ENCODE results near the gene EMILIN3.
"Not testable (repeated sequence)": the region's sequence is repeated elsewhere in the genome, so short reads cannot be mapped to it uniquely, and the experiment has no call there.

Gene EMILIN3

GRCh38 chr20:41329435-41330342, 36.9 kb downstream of the EMILIN3 start:
- DNase-seq = peak in 10 of 58 donors; percentile 5 to 35 (median 22)

- no peak for DNase-seq
Measured at GRCh38 chr20:41327178-41327577, 39.4 kb downstream of the EMILIN3 start.

- no peak for DNase-seq
Measured at GRCh38 chr20:41320976-41321375, 45.6 kb downstream of the EMILIN3 start.

GRCh38 chr20:41320441-41320840, 46.2 kb downstream of the EMILIN3 start:
- DNase-seq = no peak

GRCh38 chr20:41318271-41318649, 48.4 kb downstream of the EMILIN3 start:
- DNase-seq = peak in 1 of 58 donors; percentile 37

GRCh38 chr20:41317546-41318270, 48.9 kb downstream of the EMILIN3 start, which contains the start of gene ZHX3:
Gene ZHX3 (minus strand): TSS chr20:41317731. CDS start chr20:41204916, 112,815 bp downstream.
- peak; percentile 51 to 97 (median 92) for DNase-seq

- peak in 57 of 58 donors; percentile 10 to 89 (median 74) for DNase-seq
Measured at GRCh38 chr20:41316602-41317545, 49.7 kb downstream of the EMILIN3 start.

- DNase-seq = peak in 2 of 58 donors; percentile 12 to 21
Measured at GRCh38 chr20:41316051-41316450, 50.6 kb downstream of the EMILIN3 start.

GRCh38 chr20:41314386-41314785, 52.2 kb downstream of the EMILIN3 start:
- DNase-seq = no peak

GRCh38 chr20:41312009-41312408, 54.6 kb downstream of the EMILIN3 start:
- DNase-seq = not testable (repeated sequence)
